Adrenal gland (tissue), 5 donors: ENCODE data around the gene PTGES.

ENCODE experiments used
- POLR2A ChIP-seq, 2 donors: fragments of 450-650 bp; IDR thresholded peaks; one replicate each; pipeline ENCODE4 v1.6.1; 2017; ENCODE audit warnings: antibody characterized with exemption in 2 of 2, mild to moderate bottlenecking in 2 of 2, moderate library complexity in 1 of 2
- TF ChIP-seq, protein P1 (sequence below), 6 experiments: fragments of 450-650 bp in 4 of 6; fragments of 200-600 bp in 2 of 6; sonication (generic) in 1 of 6; IDR thresholded peaks; 1 replicate in 5 of 6; 2 replicates in 1 of 6; pipeline versions ENCODE4 v1.5.1 to v1.8.0; 2016 to 2021; ENCODE audit warnings: antibody characterized with exemption in 6 of 6, mild to moderate bottlenecking in 2 of 6, moderate library complexity in 1 of 6
- donor health status: DM: no; HTN: no; CAD: no.

DNA sequence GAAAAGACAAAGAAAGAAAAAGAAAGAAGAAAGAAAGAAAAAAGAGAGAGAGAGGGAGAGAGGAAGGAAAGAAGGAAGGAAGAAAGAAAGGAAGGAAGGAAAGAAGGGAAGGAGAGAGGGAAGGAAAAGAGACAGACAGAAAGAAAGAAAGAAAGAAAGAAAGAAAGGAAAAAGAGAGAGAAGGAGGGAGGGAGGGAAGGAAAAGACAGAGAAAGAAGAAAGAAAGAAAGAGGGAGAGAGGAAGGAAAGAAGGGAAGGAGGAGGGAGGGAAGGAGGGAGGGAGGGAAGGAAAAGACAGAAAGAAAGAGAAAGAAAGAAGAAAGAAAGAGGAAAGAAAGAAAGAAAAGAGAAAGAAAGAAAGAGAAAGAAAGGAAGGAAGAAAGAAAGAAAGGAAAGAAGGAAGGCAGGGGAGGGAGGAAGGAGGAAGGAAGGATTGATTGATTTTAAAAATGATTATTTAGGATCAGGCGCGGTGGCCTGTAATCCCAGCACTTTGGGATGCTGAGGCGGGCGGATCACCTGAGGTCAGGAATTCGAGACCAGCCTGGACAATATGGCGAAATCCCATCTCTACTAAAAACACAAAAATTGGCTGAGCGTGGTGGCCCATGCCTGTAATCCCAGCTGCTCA is 26.8 kb upstream of the PTGES start:
- TF ChIP-seq, protein P1, sequence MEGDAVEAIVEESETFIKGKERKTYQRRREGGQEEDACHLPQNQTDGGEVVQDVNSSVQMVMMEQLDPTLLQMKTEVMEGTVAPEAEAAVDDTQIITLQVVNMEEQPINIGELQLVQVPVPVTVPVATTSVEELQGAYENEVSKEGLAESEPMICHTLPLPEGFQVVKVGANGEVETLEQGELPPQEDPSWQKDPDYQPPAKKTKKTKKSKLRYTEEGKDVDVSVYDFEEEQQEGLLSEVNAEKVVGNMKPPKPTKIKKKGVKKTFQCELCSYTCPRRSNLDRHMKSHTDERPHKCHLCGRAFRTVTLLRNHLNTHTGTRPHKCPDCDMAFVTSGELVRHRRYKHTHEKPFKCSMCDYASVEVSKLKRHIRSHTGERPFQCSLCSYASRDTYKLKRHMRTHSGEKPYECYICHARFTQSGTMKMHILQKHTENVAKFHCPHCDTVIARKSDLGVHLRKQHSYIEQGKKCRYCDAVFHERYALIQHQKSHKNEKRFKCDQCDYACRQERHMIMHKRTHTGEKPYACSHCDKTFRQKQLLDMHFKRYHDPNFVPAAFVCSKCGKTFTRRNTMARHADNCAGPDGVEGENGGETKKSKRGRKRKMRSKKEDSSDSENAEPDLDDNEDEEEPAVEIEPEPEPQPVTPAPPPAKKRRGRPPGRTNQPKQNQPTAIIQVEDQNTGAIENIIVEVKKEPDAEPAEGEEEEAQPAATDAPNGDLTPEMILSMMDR (IDR thresholded peaks at IDR 0.05), result no peak
- TF ChIP-seq POLR2A (IDR thresholded peaks at IDR 0.05), result no peak
